Adrenal gland (tissue), 12 donors: ENCODE data around the gene ADAMTS9. TPM values are rescaled to one million over a fixed set of nuclear protein-coding genes. Genes with fewer than 3 reads are reported as not detected.

ENCODE experiments used
- DNase-seq, 7 donors: peaks; one replicate each; pipeline ENCODE4 v3.0.0-alpha.2; 2019 to 2020
- H3K27ac ChIP-seq, 5 donors: fragments of 200-600 bp; sonication (generic) in 4 of 5; 1 replicate in 3 of 5; 2 replicates in 2 of 5; pipeline versions ENCODE4 v1.5.1 to v1.8.0; 2016 to 2020; ENCODE audit warnings: mild to moderate bottlenecking in 1 of 5
- H3K27me3 ChIP-seq: fragments of 200-600 bp; 2 replicates; pipeline ENCODE4 v1.8.0; 2021
- H3K36me3 ChIP-seq, 2 donors: fragments of 200-600 bp; replicated peaks in 1 of 2; 1 replicate in 1 of 2; 2 replicates in 1 of 2; pipeline versions ENCODE4 v1.5.1 to v1.8.0; 2018 to 2022
- H3K4me1 ChIP-seq, 2 donors: fragments of 200-600 bp; replicated peaks in 1 of 2; 1 replicate in 1 of 2; 2 replicates in 1 of 2; pipeline versions ENCODE4 v1.5.1 to v1.8.0; 2018 to 2021
- H3K4me3 ChIP-seq, 4 donors: fragments of 200-600 bp; sonication (generic) in 3 of 4; one replicate each; pipeline ENCODE4 v1.5.1; 2016 to 2018
- H3K9me3 ChIP-seq, 3 donors: fragments of 200-600 bp; sonication (generic) in 1 of 3; replicated peaks in 1 of 3; 1 replicate in 2 of 3; 2 replicates in 1 of 3; pipeline versions ENCODE4 v1.5.1 to v1.8.0; 2016 to 2021
- CTCF ChIP-seq, 6 experiments: fragments of 450-650 bp in 4 of 6; fragments of 200-600 bp in 2 of 6; sonication (generic) in 1 of 6; IDR thresholded peaks; 1 replicate in 5 of 6; 2 replicates in 1 of 6; pipeline versions ENCODE4 v1.5.1 to v1.8.0; 2016 to 2021; ENCODE audit warnings: antibody characterized with exemption in 6 of 6, mild to moderate bottlenecking in 2 of 6, moderate library complexity in 1 of 6
- POLR2A ChIP-seq, 2 donors: fragments of 450-650 bp; IDR thresholded peaks; one replicate each; pipeline ENCODE4 v1.6.1; 2017; ENCODE audit warnings: antibody characterized with exemption in 2 of 2, mild to moderate bottlenecking in 2 of 2, moderate library complexity in 1 of 2
- WGBS, 4 donors: extraction: QIAGEN DNeasy Blood & Tissue Kit in 2 of 4; methylation state at CpG; one replicate each; pipeline versions ENCODE4 v1.1.5 to v1.1.7; 2013 to 2017; 5-methylcytosine and 5-hydroxymethylcytosine counted together
- intact Hi-C, 2 donors: fragments of 100-400 bp; cut with DNase I; formaldehyde crosslinking; loops; one replicate each; pipeline versions ENCODE4 v1.14.1 to v1.15.0; 2022 to 2023
- polyA plus RNA-seq, 3 donors: library from polyadenylated mRNA; stranded (reverse); fragments of 200-250 nt in 2 of 3; fragments of 350-450 nt in 1 of 3; fragmentation: Illumina TruSeq in 1 of 3; extraction: RNeasy Lipid Tissue Mini Kit (QIAGEN cat#74804) in 1 of 3; gene quantifications; one replicate each; pipeline ENCODE4 v1.2.3, GENCODE V29; 2013 to 2014
- total RNA-seq, 9 donors: library from RNA; depleted of rRNA in 4 of 9; stranded (reverse); fragments of >200 nt in 4 of 9; fragments of 120-200 nt in 1 of 9; fragmentation: NEBNext Ultra II Directional in 1 of 9; extraction: Animal tissue kit (Norgen Biotek cat#: 25700) in 1 of 9; gene quantifications; one replicate each; pipeline versions ENCODE4 v1.1.0 to v1.2.4, GENCODE V29; 2013 to 2023
- donor health status: healthy with polysubstance abuse.
- donor health status: Bipolar disorder and iron deficiency.
- donor health status: DM: yes; HTN: yes; CAD: no.
- donor health status: DM: no; HTN: no; CAD: no.
- donor health status: DM: no; HTN: no; CAD: no.
- donor health status: DM: yes; HTN: yes; CAD: no.

Gene ADAMTS9
- total and polyA plus RNA-seq, 12 donors = 5.1 to 51.2 (median 22.0) TPM

GRCh38 chr3:64620020-64620419, 67.8 kb downstream of the ADAMTS9 start:
- Histone ChIP-seq H3K9me3 (no peaks in the 10 kb centered on the region), H3K4me3 (no peak overlapping the region), H3K36me3 (peaks cover 0 to 3% of the 10 kb centered on the region in 2 donors), H3K27ac (no peak overlapping the region), H3K4me1 (no peaks in the 10 kb centered on the region), H3K27me3 (no peaks in the 10 kb centered on the region)
- intact Hi-C loops = no loop called here
- TF ChIP-seq CTCF (IDR thresholded peaks at IDR 0.05) (no peak), POLR2A (IDR thresholded peaks at IDR 0.05) (no peak)
- no peak for DNase-seq
- 90 to 97% (median 94%) methylated on average over 1 of the region's 1 CpG for WGBS, 4 donors

- Histone ChIP-seq H3K36me3 (peaks cover 0 to 3% of the 10 kb centered on the region in 2 donors), H3K27ac (no peak overlapping the region), H3K27me3 (no peaks in the 10 kb centered on the region), H3K4me3 (no peak overlapping the region), H3K9me3 (no peaks in the 10 kb centered on the region), H3K4me1 (no peaks in the 10 kb centered on the region)
- intact Hi-C loops = no loop called here
- WGBS, 4 donors = 88 to 94% (median 91%) methylated on average over 5 of the region's 5 CpGs
- TF ChIP-seq CTCF (IDR thresholded peaks at IDR 0.05) (no peak), POLR2A (IDR thresholded peaks at IDR 0.05) (no peak)
- no peak for DNase-seq
Observed at GRCh38 chr3:64619216-64619615, 68.6 kb downstream of the ADAMTS9 start.

- peaks cover 0 to 8% of the 10 kb centered on the region in 2 donors for H3K4me1 ChIP-seq
- H3K27me3 ChIP-seq = no peaks in the 10 kb centered on the region
- intact Hi-C loops = no loop called here
- WGBS, 4 donors = 62 to 75% (median 66%) methylated on average over 2 of the region's 2 CpGs
- no peak overlapping the region for H3K27ac ChIP-seq
- TF ChIP-seq CTCF (IDR thresholded peaks at IDR 0.05) (no peak), POLR2A (IDR thresholded peaks at IDR 0.05) (no peak)
- peaks cover 0 to 3% of the 10 kb centered on the region in 2 donors for H3K36me3 ChIP-seq
- H3K9me3 ChIP-seq = no peaks in the 10 kb centered on the region
- no peak overlapping the region for H3K4me3 ChIP-seq
- no peak for DNase-seq
Observed at GRCh38 chr3:64617610-64618009, 70.2 kb downstream of the ADAMTS9 start.

- DNase-seq = no peak
- Histone ChIP-seq H3K27me3 (no peaks in the 10 kb centered on the region), H3K9me3 (no peaks in the 10 kb centered on the region), H3K4me3 (no peak overlapping the region), H3K4me1 (peaks cover 0 to 12% of the 10 kb centered on the region in 2 donors), H3K36me3 (peaks cover 0 to 3% of the 10 kb centered on the region in 2 donors), H3K27ac (no peak overlapping the region)
- 56 to 84% (median 67%) methylated on average over 2 of the region's 2 CpGs for WGBS, 4 donors
- TF ChIP-seq CTCF (IDR thresholded peaks at IDR 0.05) = no peak
- intact Hi-C loops = no loop called here
Observed at GRCh38 chr3:64616953-64617352, 70.8 kb downstream of the ADAMTS9 start.
